ENCODE measurements around the gene PRKAB1.
"Not testable (repeated sequence)": the region's sequence is repeated elsewhere in the genome, so short reads cannot be mapped to it uniquely, and the experiment has no call there.

The PRKAB1 gene

GRCh38 chr12:119684711-119685369, 16.9 kb downstream of the PRKAB1 start:
- no peak for DNase-seq (ENCODE audit: low read depth in 2 of 2)

GRCh38 chr12:119685375-119685774, 17.4 kb downstream of the PRKAB1 start:
- DNase-seq (ENCODE audit: low read depth in 2 of 2): no peak

GRCh38 chr12:119686355-119686754, 18.4 kb downstream of the PRKAB1 start:
- no peak for DNase-seq (ENCODE audit: low read depth in 2 of 2)

- no peak for DNase-seq (ENCODE audit: low read depth in 2 of 2)
These were observed 18.8 kb downstream of the PRKAB1 start for GRCh38 chr12:119686776-119687175.

- DNase-seq (ENCODE audit: low read depth in 2 of 2): no peak
These were observed 19.5 kb downstream of the PRKAB1 start for GRCh38 chr12:119687406-119687805.

GRCh38 chr12:119687879-119688278, 19.9 kb downstream of the PRKAB1 start:
- DNase-seq (ENCODE audit: low read depth in 2 of 2): no peak

GRCh38 chr12:119689935-119690500, 22.1 kb downstream of the PRKAB1 start:
- DNase-seq (ENCODE audit: low read depth in 2 of 2): no peak

GRCh38 chr12:119691202-119691810, 23.4 kb downstream of the PRKAB1 start:
- DNase-seq (ENCODE audit: low read depth in 2 of 2): no peak

- no peak for DNase-seq (ENCODE audit: low read depth in 2 of 2)
These were observed 24.5 kb downstream of the PRKAB1 start for GRCh38 chr12:119692410-119692809.

GRCh38 chr12:119692997-119693396, 25.1 kb downstream of the PRKAB1 start:
- no peak for DNase-seq (ENCODE audit: low read depth in 2 of 2)

- DNase-seq (ENCODE audit: low read depth in 2 of 2): no peak
These were observed 25.6 kb downstream of the PRKAB1 start for GRCh38 chr12:119693511-119693910.

- no peak for DNase-seq (ENCODE audit: low read depth in 2 of 2)
These were observed 26.2 kb downstream of the PRKAB1 start for GRCh38 chr12:119694111-119694510.

GRCh38 chr12:119695034-119695433, 27.1 kb downstream of the PRKAB1 start:
- DNase-seq (ENCODE audit: low read depth in 2 of 2): no peak

GRCh38 chr12:119696943-119697342, 29.0 kb downstream of the PRKAB1 start:
- DNase-seq (ENCODE audit: low read depth in 2 of 2): no peak

GRCh38 chr12:119699199-119699760, 31.3 kb downstream of the PRKAB1 start:
- no peak for DNase-seq (ENCODE audit: low read depth in 2 of 2)

GRCh38 chr12:119700078-119700477, 32.1 kb downstream of the PRKAB1 start:
- no peak for DNase-seq (ENCODE audit: low read depth in 2 of 2)

- no peak for DNase-seq (ENCODE audit: low read depth in 2 of 2)
These were observed 36.3 kb downstream of the PRKAB1 start for GRCh38 chr12:119704065-119704747.

- DNase-seq (ENCODE audit: low read depth in 2 of 2): no peak
These were observed 37.2 kb downstream of the PRKAB1 start for GRCh38 chr12:119705182-119705581.

- DNase-seq (ENCODE audit: low read depth in 2 of 2): not testable (repeated sequence)
These were observed 38.5 kb downstream of the PRKAB1 start for GRCh38 chr12:119706427-119706826.

GRCh38 chr12:119710374-119710964, 42.5 kb downstream of the PRKAB1 start:
- DNase-seq (ENCODE audit: low read depth in 2 of 2): no peak

- no peak for DNase-seq (ENCODE audit: low read depth in 2 of 2)
These were observed 43.1 kb downstream of the PRKAB1 start for GRCh38 chr12:119710965-119711551.

GRCh38 chr12:119711693-119712092, 43.8 kb downstream of the PRKAB1 start:
- no peak for DNase-seq (ENCODE audit: low read depth in 2 of 2)
